ENCODE results near the gene VSX1.

DNA sequence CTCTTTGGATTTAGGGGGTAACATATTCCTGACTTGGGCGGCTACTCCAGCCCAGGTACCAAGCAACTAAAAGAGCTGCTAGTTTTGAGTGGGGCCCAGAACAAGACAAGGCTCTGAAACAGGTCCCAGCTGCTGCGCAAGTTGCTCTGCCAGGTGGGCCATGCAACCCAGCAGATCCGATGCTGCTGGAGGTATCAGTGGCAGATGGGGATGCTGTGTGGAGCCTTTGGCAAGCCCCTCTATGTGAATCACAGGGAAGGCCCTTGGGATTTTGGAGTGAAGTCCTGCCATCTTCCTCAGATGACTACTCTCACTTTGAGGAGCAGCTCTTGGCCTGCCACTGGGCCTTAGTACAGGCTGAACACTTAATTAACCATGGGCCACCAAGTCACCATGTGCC lies 43.7 kb upstream of the VSX1 start:
- TF ChIP-seq, protein P1, sequence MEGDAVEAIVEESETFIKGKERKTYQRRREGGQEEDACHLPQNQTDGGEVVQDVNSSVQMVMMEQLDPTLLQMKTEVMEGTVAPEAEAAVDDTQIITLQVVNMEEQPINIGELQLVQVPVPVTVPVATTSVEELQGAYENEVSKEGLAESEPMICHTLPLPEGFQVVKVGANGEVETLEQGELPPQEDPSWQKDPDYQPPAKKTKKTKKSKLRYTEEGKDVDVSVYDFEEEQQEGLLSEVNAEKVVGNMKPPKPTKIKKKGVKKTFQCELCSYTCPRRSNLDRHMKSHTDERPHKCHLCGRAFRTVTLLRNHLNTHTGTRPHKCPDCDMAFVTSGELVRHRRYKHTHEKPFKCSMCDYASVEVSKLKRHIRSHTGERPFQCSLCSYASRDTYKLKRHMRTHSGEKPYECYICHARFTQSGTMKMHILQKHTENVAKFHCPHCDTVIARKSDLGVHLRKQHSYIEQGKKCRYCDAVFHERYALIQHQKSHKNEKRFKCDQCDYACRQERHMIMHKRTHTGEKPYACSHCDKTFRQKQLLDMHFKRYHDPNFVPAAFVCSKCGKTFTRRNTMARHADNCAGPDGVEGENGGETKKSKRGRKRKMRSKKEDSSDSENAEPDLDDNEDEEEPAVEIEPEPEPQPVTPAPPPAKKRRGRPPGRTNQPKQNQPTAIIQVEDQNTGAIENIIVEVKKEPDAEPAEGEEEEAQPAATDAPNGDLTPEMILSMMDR (IDR thresholded peaks at IDR 0.05; ENCODE audit: low read length) = no peak
- no peak for TF ChIP-seq EZH2 (IDR thresholded peaks at IDR 0.05; ENCODE audit: borderline replicate concordance, low read length)

Data from OCI-LY1 (cell line).